IPS DF 19.7 (cell line): ENCODE data around the gene BEGAIN.

Source experiments
- DNase-seq: peaks from one replicate; pipeline ENCODE4 v3.0.0-alpha.2; 2013; ENCODE audit warnings: low read depth, low spot score

BEGAIN gene

GRCh38 chr14:100587086-100587762 lies at the start of gene BEGAIN:
TSS of gene BEGAIN (minus strand) at chr14:100587417. CDS start at chr14:100587290, 127 bp downstream.
- no peak for DNase-seq

GRCh38 chr14:100636559-100636958 lies 49.3 kb upstream of the BEGAIN start:
- no peak for DNase-seq

GRCh38 chr14:100634026-100634425 lies 46.8 kb upstream of the BEGAIN start:
- DNase-seq = no peak

GRCh38 chr14:100633406-100633805 lies 46.2 kb upstream of the BEGAIN start:
- no peak for DNase-seq

GRCh38 chr14:100629696-100630095 lies 42.5 kb upstream of the BEGAIN start:
- DNase-seq = no peak

- no peak for DNase-seq
Observed at GRCh38 chr14:100629098-100629497, 41.9 kb upstream of the BEGAIN start.

- DNase-seq = no peak
Observed at GRCh38 chr14:100628225-100628624, 41.0 kb upstream of the BEGAIN start.

- no peak for DNase-seq
Observed at GRCh38 chr14:100626614-100627013, 39.4 kb upstream of the BEGAIN start.

- no peak for DNase-seq
Observed at GRCh38 chr14:100623961-100624360, 36.7 kb upstream of the BEGAIN start.

- no peak for DNase-seq
Observed at GRCh38 chr14:100623557-100623956, 36.3 kb upstream of the BEGAIN start.

- DNase-seq = no peak
Observed at GRCh38 chr14:100622708-100623485, 35.7 kb upstream of the BEGAIN start.

- no peak for DNase-seq
Observed at GRCh38 chr14:100622224-100622623, 35.0 kb upstream of the BEGAIN start.

GRCh38 chr14:100621806-100622205 lies 34.6 kb upstream of the BEGAIN start:
- no peak for DNase-seq

- DNase-seq = no peak
Observed at GRCh38 chr14:100620255-100621100, 33.3 kb upstream of the BEGAIN start.

GRCh38 chr14:100619396-100620254 lies 32.4 kb upstream of the BEGAIN start:
- DNase-seq = no peak

- no peak for DNase-seq
Observed at GRCh38 chr14:100618763-100619320, 31.6 kb upstream of the BEGAIN start.

GRCh38 chr14:100618318-100618693 lies 31.1 kb upstream of the BEGAIN start:
- no peak for DNase-seq

- no peak for DNase-seq
Observed at GRCh38 chr14:100617410-100618317, 30.4 kb upstream of the BEGAIN start.

GRCh38 chr14:100616854-100617409 lies 29.7 kb upstream of the BEGAIN start:
- no peak for DNase-seq
